HG03095 (cell line): ENCODE results near the gene PTPRT.

ENCODE experiments used
- ATAC-seq: cut with Tn5 transposase; IDR thresholded peaks from one replicate; pipeline ENCODE4 v1.9.1; 2021; ENCODE audit warnings: moderate library complexity; ENCODE audit not compliant: unreplicated experiment

PTPRT gene

DNA sequence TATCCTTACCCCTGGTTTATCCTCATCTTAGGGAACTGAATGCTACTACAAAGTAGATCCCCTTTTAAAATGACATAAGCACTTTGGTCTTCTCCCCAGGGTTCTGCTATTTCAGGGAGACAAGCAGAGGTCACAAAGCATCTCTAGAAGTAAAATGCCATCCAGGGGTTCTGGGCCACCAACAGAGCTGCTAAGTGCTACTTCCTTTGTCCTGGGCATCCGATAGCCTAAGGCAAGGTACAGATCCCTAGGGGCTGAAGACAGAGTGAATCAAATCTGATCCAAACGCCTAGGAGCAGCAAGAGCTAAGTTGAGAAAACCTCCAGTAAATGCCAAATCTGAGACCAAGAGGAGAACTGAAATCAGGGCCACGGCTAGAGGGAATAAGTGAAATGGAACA is 161.2 kb downstream of the PTPRT start:
- no peak for ATAC-seq

DNA sequence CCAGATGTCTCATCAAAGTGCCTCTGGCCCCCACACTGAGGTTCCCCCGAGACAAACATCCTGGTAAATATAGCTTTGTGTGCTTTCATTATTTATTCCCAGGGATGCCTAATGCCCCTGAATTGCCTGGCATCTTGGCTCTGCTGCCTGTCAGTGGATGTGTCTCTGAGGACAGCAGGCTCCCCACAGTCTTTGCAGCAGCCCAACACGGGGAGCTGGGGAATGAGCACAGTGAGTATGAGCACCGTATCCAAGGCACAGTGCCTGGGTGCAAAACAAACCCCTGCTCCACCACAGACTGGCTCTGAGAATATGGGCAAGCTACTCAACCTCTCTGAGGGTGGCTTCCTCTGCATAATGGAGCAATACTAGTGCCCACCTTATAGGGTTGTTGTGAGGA is 165.9 kb downstream of the PTPRT start:
- no peak for ATAC-seq

- no peak for ATAC-seq
Measured at GRCh38 chr20:43022568-43022967, 167.1 kb downstream of the PTPRT start.

DNA sequence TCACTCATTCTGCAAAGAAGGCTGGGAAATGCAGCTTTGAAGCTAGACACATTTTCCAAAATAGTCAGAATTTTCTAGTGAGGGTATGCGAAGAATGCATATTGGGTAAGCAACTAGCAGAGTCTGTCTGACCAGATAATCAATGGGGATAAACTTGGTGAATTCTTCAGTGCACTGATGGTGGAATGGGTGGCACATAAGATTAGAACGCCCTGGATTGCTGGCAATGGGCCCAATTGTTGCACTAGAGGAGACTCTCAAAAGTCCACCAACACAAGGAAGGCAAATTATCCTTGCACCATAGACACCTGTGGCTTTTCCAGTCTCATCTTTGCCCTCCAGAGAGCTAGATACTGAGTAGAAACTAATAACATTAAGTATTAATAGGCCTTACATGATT is 167.6 kb downstream of the PTPRT start:
- ATAC-seq = no peak

DNA sequence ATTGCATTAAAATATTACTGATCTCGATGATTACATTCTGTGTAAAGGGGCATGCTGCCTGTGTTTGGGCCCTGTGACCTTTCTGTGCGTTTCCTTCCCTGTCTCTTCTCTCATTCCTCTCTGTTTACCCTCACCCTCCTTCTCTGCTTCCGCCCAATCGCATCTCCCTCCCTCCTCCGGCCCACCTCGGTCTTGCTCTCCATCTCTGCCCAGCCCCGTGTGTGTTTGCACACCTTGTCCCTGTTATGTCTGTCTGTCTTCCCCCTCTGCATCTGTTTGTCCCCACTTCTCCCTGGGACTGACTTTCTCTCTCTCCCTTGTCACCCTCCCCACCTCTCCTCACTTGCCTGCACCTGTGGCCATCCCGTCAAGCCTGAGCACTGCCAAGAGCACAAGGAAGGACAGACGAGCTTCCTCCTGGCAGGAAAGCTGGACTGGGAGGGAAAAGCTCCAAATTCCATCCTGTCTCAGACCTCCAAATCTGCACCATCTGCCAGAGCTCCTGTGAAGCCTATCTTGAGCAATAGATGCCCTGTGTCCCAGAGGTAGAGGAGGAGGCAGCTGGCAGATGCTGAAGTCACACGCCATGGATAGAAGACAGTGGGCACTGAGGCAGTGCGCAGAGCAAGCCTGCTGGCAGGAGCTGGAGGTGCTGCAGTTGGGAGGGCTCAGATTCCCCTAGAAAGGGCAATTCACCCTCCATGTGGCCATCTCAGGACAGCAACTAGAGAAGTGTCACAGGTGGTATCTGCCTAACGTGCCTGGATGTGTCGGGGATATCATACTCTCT is 172.3 kb downstream of the PTPRT start:
- no peak for ATAC-seq

- ATAC-seq = no peak
Measured at GRCh38 chr20:43016257-43016656, 173.4 kb downstream of the PTPRT start.

DNA sequence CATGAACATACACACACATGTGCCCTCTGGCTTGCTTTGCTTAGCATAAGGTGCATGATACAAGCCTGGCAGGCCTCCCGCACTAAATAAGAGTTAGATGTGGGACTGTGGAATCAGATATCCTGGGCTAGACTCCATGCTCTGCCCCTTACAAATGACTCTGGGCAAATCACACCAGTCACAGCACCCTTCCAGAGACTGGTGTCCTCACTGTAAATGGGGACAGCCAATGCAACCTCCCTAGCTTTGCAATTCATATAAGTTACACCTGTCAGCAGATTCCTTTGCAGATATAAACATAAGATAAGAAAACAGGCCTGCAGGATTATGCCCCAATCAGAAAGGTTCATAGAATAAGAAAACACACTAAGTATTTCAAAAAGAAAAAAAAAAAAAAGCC is 174.1 kb downstream of the PTPRT start:
- ATAC-seq = no peak

DNA sequence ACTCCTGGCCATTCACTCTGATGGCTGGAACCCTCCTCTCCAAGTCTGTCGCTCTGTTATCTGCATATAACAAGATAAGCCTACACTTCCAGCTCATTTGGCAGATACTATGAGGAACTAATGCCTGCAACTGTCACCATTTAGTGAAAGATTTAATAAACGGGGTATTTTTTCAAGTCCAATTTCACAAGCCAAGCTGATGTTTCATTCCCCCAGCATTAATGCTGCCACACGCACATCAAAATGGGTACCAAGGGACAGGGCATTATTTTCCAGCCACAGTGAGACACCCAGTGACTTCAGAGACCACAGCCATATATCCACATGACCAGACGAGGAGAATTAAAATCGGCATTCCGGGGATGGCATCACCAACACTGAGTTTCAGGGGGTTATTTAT is 175.5 kb downstream of the PTPRT start:
- ATAC-seq = no peak

GRCh38 chr20:43011491-43011890 is 178.2 kb downstream of the PTPRT start:
- no peak for ATAC-seq

- no peak for ATAC-seq
Measured at GRCh38 chr20:43009532-43009931, 180.2 kb downstream of the PTPRT start.

DNA sequence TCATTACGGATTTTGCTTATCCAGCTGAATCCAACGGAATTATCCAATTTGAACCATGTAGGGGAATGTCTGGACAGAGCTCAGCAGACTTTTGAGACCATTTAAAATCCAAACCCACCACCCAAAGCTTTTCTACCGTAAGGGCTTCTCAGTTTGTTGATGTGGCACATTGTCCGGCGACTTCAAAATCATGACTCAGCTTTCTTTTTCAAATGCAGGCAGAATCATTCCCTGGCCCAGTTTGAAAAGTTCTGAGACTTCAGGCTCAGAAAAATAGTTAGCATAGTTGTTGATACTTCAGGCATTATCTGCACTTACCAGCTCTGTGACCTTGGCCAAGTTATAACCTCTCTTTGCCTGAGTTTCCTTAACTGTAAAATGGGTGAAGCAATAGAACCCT is 182.2 kb downstream of the PTPRT start:
- ATAC-seq = no peak

- ATAC-seq = no peak
Measured at GRCh38 chr20:43006651-43007375, 182.9 kb downstream of the PTPRT start.

DNA sequence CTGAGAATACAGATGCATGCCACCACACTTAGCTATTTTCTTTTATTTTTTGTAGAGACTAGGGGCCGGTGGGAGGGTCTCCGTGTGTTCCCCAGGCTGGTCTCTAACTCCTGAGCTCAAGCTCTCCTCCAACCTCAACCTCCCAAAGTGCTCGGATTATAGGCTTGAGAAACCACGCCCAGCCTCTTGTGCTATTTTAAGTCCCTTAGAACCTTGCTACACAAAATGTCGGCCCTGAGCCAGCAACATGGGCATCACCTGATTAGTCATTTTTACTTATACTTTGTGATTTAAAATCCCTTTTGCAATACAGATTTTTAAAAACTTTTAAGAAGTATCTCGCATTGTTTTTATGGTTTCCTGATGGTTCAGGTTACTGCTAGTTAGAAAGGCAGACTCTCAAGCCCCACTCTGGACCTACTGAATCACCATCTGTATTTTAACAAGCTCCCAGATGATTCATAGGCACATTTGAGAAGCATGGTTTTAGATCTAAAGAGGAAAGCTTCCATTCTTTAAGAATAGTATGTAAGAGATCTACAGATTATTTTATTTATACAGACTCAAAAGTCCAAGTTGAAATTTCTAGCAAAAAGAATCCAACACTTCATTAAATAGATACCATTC is 186.3 kb downstream of the PTPRT start:
- no peak for ATAC-seq

GRCh38 chr20:42996141-42996540 is 193.6 kb downstream of the PTPRT start:
- no peak for ATAC-seq

- no peak for ATAC-seq
Measured at GRCh38 chr20:42988319-42988718, 201.4 kb downstream of the PTPRT start.

DNA sequence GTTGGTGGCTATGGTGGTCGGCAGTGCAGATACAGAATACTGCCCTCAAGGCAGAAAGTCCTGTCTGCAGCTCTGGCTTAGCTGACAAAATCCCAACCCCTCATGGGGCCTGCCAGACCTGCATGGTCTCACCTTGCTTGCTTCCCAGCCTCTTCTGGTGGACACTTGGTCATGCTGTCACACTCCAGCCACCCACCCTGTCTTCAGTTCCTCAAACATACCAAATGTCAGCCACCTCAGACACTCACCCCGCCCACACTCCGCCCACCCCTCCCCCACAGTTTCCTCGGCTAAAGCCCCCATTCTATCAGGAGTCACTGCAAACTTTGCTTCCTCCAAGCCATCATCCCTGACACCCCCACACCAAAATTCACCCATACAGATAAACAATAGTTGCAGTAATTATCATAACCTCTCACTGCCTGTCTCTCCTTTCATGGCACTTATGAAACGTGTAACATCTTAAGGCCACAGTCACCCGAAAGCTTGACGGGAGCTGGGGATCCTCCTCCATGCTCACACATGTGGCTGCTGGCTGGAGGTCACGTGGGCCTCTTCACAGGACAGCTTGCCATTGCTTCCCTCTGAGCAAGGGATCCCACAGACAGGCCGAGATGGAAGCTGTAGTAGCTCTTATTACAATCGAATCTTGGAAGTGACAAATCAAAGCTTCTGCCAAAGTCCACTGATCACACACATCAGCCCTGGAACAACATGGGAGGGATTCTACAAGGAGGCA is 202.2 kb downstream of the PTPRT start:
- no peak for ATAC-seq

DNA sequence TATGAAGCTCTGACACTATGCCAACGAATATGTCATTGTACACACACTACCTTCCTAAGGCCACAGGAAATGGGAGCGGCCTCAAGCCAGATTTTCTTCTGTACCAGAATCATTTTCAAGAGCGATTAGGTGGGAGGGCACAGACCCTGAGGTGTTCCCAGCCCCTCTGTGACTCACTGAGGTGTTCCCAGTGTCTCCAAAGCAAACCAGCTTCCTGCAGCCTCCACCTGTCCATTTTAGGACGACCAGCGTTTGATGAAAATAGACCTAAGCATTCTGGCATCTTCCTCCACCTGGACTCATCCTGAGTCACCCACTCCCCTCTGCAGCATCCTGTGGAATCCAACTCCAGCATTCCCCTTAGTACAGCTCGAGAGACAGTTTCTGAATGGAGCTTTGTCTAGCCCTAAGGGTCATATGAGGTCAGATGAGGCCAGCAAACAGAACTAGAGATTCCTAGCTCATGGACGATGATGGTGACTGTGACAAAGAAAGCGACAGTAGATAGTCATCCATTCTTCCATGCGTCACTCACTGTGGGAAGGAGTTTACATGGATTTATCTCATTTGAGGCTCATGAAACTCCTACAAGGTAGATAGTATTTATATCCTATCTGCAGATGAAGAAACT is 203.4 kb downstream of the PTPRT start:
- ATAC-seq = no peak

GRCh38 chr20:42985628-42986027 is 204.1 kb downstream of the PTPRT start:
- no peak for ATAC-seq

- ATAC-seq = no peak
Measured at GRCh38 chr20:42982218-42982617, 207.5 kb downstream of the PTPRT start.

- ATAC-seq = no peak
Measured at GRCh38 chr20:42981253-42981652, 208.5 kb downstream of the PTPRT start.

- ATAC-seq = no peak
Measured at GRCh38 chr20:42979720-42980119, 210.0 kb downstream of the PTPRT start.
